H1 (cell line): Measurements from ENCODE around the gene PPP2R3B. TPM values are rescaled to one million over a fixed set of nuclear protein-coding genes. Genes with fewer than 3 reads are reported as not detected.

Source experiments
- BACH1 ChIP-seq: IDR thresholded peaks from 2 replicates; pipeline ENCODE4 v1.6.1; 2012; ENCODE audit warnings: low read length, improper control_type of control experiment
- CHD1 ChIP-seq: IDR thresholded peaks from 2 replicates; pipeline ENCODE4 v1.6.1; 2012; ENCODE audit warnings: low read depth, low read length, improper control_type of control experiment
- EP300 ChIP-seq, 2 experiments: IDR thresholded peaks; 1 replicate in 1 of 2; 2 replicates in 1 of 2; pipeline ENCODE4 v1.6.1; 2011 to 2012; ENCODE audit warnings: low read depth in 2 of 2, low read length in 2 of 2, mild to moderate bottlenecking in 2 of 2, borderline replicate concordance in 1 of 2, inconsistent platforms in 1 of 2, moderate library complexity in 1 of 2
- EZH2 ChIP-seq: fragments of 200-600 bp; sonication (generic); IDR thresholded peaks from 2 replicates; pipeline ENCODE4 v1.7.1; 2012; ENCODE audit warnings: low read depth, mild to moderate bottlenecking, moderate library complexity, low read length, inconsistent platforms; ENCODE audit not compliant: severe bottlenecking
- HDAC2 ChIP-seq, 2 experiments: fragments of 300-600 bp in 1 of 2; sonication (generic) in 1 of 2; IDR thresholded peaks; 2 replicates each; pipeline ENCODE4 v1.6.1; 2011 to 2012; ENCODE audit warnings: low read depth in 2 of 2, low read length in 2 of 2, mild to moderate bottlenecking in 2 of 2, moderate library complexity in 2 of 2, borderline replicate concordance in 1 of 2, inconsistent platforms in 1 of 2
- HDAC6 ChIP-seq: IDR thresholded peaks from one replicate; pipeline ENCODE4 v1.7.1; 2012; ENCODE audit warnings: low read depth, mild to moderate bottlenecking, inconsistent platforms, low read length, moderate library complexity
- KDM4A ChIP-seq: IDR thresholded peaks from one replicate; pipeline ENCODE4 v1.7.1; 2012; ENCODE audit warnings: low read depth, mild to moderate bottlenecking, moderate library complexity, low read length, inconsistent platforms; ENCODE audit not compliant: severe bottlenecking
- NANOG ChIP-seq: IDR thresholded peaks from 2 replicates; pipeline ENCODE4 v1.6.1; 2011; ENCODE audit warnings: low read length, low read depth, mild to moderate bottlenecking, inconsistent platforms; ENCODE audit not compliant: insufficient read depth, poor library complexity, severe bottlenecking
- POLR2AphosphoS5 ChIP-seq: IDR thresholded peaks from 2 replicates; pipeline ENCODE4 v1.6.1; 2011; ENCODE audit warnings: low read depth, low read length
- RBBP5 ChIP-seq: IDR thresholded peaks from 2 replicates; pipeline ENCODE4 v1.7.1; 2012; ENCODE audit warnings: low read depth, mild to moderate bottlenecking, inconsistent platforms, low read length, moderate library complexity, borderline replicate concordance
- RFX5 ChIP-seq: IDR thresholded peaks from 2 replicates; pipeline ENCODE4 v1.6.1; 2011; ENCODE audit warnings: low read depth, low read length, improper control_type of control experiment, borderline replicate concordance
- SP2 ChIP-seq: IDR thresholded peaks from 2 replicates; pipeline ENCODE4 v1.6.1; 2012; ENCODE audit warnings: mild to moderate bottlenecking, low read length, inconsistent platforms
- SRF ChIP-seq: IDR thresholded peaks from 2 replicates; pipeline ENCODE4 v1.6.1; 2011; ENCODE audit warnings: mild to moderate bottlenecking, low read depth, low read length, moderate library complexity
- TAF1 ChIP-seq: IDR thresholded peaks from 2 replicates; pipeline ENCODE4 v1.6.1; 2011; ENCODE audit warnings: mild to moderate bottlenecking, low read depth, low read length
- TAF7 ChIP-seq: optimal IDR thresholded peaks from 2 replicates; pipeline ENCODE3; 2011; ENCODE audit warnings: low read depth, mild to moderate bottlenecking, inconsistent platforms, low read length, moderate library complexity, borderline replicate concordance
- ZNF274 ChIP-seq: IDR thresholded peaks from 2 replicates; pipeline ENCODE4 v1.7.0; 2012; ENCODE audit warnings: low read length, borderline replicate concordance; ENCODE audit errors: extremely low read depth
- polyA plus RNA-seq, 7 experiments: library from polyadenylated mRNA; depleted of rRNA in 3 of 7; stranded (reverse) in 5 of 7; unstranded in 2 of 7; fragments of >200 nt in 5 of 7; fragments of 200-250 nt in 2 of 7; gene quantifications; 1 replicate in 5 of 7; 2 replicates in 1 of 7; 4 replicates in 1 of 7; pipeline versions ENCODE4 v1.2.1 to v1.2.3, GENCODE V29; 2011 to 2013; ENCODE audit warnings: missing spikeins in 2 of 7, mixed read lengths in 2 of 7
- total RNA-seq: library from RNA; stranded (reverse); fragmentation: NEBNext Ultra II Directional; extraction: Animal tissue kit (Norgen Biotek cat#: 25700); gene quantifications from 2 replicates; pipeline ENCODE4 v1.2.1, GENCODE V29; 2021
- TF ChIP-seq, protein P1 (sequence below): IDR thresholded peaks from 2 replicates; pipeline ENCODE4 v1.6.1; 2011; ENCODE audit warnings: low read depth, mild to moderate bottlenecking, low read length; ENCODE audit not compliant: insufficient read depth
- TF ChIP-seq, protein P2 (sequence below): IDR thresholded peaks from 2 replicates; pipeline ENCODE4 v1.6.1; 2012; ENCODE audit warnings: inconsistent platforms
- TF ChIP-seq, protein P3 (sequence below), 3 experiments: IDR thresholded peaks; 1 replicate in 2 of 3; 2 replicates in 1 of 3; pipeline versions ENCODE4 v1.5.1 to v1.6.1; 2011; ENCODE audit warnings: low read length in 3 of 3, mild to moderate bottlenecking in 3 of 3, inconsistent platforms in 2 of 3, low read depth in 1 of 3, moderate library complexity in 1 of 3; ENCODE audit not compliant: insufficient read depth in 1 of 3; ENCODE audit errors: control extremely low read depth in 1 of 3

Gene PPP2R3B
- total and polyA plus RNA-seq, 2 of the 8 experiments (the other 6 are each of a cell fraction or from before 2014, with no cell fraction given), result 47.6 to 86.7 TPM

DNA sequence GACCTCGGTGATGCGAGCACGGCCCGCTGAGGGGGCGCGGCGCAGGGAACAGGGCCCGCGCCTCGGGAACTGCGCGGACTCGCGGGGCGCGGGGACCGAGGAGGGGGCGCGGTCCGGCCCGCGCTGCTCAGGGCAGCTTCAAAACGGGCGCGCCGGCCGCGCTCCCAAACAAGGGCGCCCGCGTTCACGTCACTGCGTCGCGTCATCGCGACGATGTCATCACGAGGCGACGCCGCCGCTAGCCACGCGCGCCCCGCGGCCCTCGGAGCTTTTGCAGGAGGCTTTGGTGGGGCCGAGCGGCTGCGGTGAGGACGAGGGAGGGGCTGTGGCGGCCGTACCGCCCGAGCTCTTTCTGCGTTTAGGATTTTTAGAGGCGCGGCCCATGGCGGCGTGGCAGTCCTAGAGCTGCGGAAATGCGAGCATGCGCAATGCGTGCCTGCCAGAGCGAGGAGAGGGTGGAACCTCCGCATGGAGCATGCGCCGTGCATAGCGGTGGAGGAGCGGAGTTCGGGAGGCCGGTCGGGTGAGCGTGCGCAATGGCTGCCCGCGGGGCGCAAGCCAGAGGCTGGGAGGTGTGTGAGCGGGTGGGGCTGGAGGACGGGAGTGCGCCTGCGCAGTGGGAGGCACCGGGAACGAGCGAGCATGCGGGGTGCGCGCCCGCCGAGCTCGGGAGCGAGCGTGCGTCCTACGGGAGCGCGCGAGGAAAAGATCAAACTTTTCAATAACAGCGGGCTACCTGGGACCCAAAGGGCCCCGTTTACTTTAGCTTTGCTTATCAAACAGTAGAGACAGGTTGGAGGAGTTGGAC, at the start of gene PPP2R3B (continued):
- TF ChIP-seq EP300 (IDR thresholded peaks at IDR 0.05; ENCODE audit: borderline replicate concordance in 1 of 2, low read depth in 2 of 2, low read length in 2 of 2) (no peak), RBBP5 (peak; percentile 100), NANOG (no peak), TAF7 (no peak), KDM4A (peak; percentile 100), HDAC2 (IDR thresholded peaks at IDR 0.05; ENCODE audit: borderline replicate concordance in 1 of 2, low read depth in 2 of 2, low read length in 2 of 2) (no peak), BACH1 (peak; percentile 19; the same call in 1 of the 2 replicates), EZH2 (no peak), RFX5 (no peak), HDAC6 (no peak), ZNF274 (no peak), SRF (peak; percentile 87), TAF1 (peak; percentile 85), CHD1 (no peak), SP2 (no peak), POLR2AphosphoS5 (peak; percentile 97)
- TF ChIP-seq, protein P1, sequence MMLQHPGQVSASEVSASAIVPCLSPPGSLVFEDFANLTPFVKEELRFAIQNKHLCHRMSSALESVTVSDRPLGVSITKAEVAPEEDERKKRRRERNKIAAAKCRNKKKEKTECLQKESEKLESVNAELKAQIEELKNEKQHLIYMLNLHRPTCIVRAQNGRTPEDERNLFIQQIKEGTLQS, result peak; percentile 97
- TF ChIP-seq, protein P2, sequence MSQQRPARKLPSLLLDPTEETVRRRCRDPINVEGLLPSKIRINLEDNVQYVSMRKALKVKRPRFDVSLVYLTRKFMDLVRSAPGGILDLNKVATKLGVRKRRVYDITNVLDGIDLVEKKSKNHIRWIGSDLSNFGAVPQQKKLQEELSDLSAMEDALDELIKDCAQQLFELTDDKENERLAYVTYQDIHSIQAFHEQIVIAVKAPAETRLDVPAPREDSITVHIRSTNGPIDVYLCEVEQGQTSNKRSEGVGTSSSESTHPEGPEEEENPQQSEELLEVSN, result peak; percentile 33; the same call in 1 of the 2 replicates
- TF ChIP-seq, protein P3, sequence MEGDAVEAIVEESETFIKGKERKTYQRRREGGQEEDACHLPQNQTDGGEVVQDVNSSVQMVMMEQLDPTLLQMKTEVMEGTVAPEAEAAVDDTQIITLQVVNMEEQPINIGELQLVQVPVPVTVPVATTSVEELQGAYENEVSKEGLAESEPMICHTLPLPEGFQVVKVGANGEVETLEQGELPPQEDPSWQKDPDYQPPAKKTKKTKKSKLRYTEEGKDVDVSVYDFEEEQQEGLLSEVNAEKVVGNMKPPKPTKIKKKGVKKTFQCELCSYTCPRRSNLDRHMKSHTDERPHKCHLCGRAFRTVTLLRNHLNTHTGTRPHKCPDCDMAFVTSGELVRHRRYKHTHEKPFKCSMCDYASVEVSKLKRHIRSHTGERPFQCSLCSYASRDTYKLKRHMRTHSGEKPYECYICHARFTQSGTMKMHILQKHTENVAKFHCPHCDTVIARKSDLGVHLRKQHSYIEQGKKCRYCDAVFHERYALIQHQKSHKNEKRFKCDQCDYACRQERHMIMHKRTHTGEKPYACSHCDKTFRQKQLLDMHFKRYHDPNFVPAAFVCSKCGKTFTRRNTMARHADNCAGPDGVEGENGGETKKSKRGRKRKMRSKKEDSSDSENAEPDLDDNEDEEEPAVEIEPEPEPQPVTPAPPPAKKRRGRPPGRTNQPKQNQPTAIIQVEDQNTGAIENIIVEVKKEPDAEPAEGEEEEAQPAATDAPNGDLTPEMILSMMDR (IDR thresholded peaks at IDR 0.05; ENCODE audit: control extremely low read depth in 1 of 3, insufficient read depth in 1 of 3, low read depth in 1 of 3, low read length in 3 of 3), result no peak
